Measurements from ENCODE around the gene SMC3. TPM values are rescaled to one million over a fixed set of nuclear protein-coding genes. Genes with fewer than 3 reads are reported as not detected.

Gene SMC3
- total and polyA plus RNA-seq, 2 experiments from 2014 or later, result 72.3 to 320 TPM

DNA sequence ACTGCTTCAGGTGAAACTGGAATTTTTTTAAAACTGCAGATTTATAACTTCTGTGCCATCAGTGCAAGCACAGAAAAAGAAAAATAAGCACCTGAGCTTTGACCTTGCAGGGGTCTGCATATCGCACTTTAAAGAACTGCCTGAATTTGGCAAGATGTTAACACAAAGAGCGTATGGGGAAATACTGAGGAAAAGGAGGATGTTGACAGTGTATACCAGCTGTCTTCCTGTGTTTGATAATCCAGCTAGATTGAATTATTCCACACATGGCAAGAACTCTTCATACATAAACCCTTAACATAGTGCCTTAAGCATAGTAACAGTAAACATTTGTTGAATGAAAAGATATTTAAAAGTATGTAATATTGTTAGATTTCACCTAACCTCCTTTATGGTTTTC is 30.0 kb downstream of the SMC3 start:
- H3K4me2 ChIP-seq, result no peak overlapping the region
- H3K36me3 ChIP-seq (ENCODE audit: insufficient read depth), result peaks cover 46% of the 10 kb centered on the region
- H3K27ac Mint-ChIP-seq, result no peak overlapping the region
- no peaks in the 10 kb centered on the region for H4K20me1 ChIP-seq (replicated peaks; ENCODE audit: insufficient read depth)
- H3K4me1 Mint-ChIP-seq, result no peaks in the 10 kb centered on the region
- H3K9me2 ChIP-seq (ENCODE audit: insufficient read depth), result no peaks in the 10 kb centered on the region
- no peak overlapping the region for H3K4me3 ChIP-seq
- 0 out of 2 replicates have a peak, but pooled peaks cover 3% of the 10 kb centered on the region for H3F3A ChIP-seq (replicated peaks; ENCODE audit: low read depth)
- TF ChIP-seq EZH2 (IDR thresholded peaks at IDR 0.05; ENCODE audit: low read depth, unreplicated experiment), result no peak
- no peak for TF ChIP-seq ZNF331 (CRISPR knock-in tag; IDR thresholded peaks at IDR 0.05; ENCODE audit: low read depth)
- TF ChIP-seq, protein P1, sequence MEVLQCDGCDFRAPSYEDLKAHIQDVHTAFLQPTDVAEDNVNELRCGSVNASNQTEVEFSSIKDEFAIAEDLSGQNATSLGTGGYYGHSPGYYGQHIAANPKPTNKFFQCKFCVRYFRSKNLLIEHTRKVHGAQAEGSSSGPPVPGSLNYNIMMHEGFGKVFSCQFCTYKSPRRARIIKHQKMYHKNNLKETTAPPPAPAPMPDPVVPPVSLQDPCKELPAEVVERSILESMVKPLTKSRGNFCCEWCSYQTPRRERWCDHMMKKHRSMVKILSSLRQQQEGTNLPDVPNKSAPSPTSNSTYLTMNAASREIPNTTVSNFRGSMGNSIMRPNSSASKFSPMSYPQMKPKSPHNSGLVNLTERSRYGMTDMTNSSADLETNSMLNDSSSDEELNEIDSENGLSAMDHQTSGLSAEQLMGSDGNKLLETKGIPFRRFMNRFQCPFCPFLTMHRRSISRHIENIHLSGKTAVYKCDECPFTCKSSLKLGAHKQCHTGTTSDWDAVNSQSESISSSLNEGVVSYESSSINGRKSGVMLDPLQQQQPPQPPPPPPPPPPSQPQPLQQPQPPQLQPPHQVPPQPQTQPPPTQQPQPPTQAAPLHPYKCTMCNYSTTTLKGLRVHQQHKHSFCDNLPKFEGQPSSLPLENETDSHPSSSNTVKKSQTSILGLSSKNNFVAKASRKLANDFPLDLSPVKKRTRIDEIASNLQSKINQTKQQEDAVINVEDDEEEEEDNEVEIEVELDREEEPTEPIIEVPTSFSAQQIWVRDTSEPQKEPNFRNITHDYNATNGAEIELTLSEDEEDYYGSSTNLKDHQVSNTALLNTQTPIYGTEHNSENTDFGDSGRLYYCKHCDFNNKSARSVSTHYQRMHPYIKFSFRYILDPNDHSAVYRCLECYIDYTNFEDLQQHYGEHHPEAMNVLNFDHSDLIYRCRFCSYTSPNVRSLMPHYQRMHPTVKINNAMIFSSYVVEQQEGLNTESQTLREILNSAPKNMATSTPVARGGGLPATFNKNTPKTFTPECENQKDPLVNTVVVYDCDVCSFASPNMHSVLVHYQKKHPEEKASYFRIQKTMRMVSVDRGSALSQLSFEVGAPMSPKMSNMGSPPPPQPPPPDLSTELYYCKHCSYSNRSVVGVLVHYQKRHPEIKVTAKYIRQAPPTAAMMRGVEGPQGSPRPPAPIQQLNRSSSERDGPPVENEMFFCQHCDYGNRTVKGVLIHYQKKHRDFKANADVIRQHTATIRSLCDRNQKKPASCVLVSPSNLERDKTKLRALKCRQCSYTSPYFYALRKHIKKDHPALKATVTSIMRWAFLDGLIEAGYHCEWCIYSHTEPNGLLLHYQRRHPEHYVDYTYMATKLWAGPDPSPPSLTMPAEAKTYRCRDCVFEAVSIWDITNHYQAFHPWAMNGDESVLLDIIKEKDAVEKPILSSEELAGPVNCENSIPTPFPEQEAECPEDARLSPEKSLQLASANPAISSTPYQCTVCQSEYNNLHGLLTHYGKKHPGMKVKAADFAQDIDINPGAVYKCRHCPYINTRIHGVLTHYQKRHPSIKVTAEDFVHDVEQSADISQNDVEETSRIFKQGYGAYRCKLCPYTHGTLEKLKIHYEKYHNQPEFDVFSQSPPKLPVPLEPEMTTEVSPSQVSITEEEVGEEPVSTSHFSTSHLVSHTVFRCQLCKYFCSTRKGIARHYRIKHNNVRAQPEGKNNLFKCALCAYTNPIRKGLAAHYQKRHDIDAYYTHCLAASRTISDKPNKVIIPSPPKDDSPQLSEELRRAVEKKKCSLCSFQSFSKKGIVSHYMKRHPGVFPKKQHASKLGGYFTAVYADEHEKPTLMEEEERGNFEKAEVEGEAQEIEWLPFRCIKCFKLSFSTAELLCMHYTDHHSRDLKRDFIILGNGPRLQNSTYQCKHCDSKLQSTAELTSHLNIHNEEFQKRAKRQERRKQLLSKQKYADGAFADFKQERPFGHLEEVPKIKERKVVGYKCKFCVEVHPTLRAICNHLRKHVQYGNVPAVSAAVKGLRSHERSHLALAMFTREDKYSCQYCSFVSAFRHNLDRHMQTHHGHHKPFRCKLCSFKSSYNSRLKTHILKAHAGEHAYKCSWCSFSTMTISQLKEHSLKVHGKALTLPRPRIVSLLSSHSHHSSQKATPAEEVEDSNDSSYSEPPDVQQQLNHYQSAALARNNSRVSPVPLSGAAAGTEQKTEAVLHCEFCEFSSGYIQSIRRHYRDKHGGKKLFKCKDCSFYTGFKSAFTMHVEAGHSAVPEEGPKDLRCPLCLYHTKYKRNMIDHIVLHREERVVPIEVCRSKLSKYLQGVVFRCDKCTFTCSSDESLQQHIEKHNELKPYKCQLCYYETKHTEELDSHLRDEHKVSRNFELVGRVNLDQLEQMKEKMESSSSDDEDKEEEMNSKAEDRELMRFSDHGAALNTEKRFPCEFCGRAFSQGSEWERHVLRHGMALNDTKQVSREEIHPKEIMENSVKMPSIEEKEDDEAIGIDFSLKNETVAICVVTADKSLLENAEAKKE (CRISPR knock-in tag; IDR thresholded peaks at IDR 0.05), result no peak
- TF ChIP-seq ZNF114 (CRISPR knock-in tag; IDR thresholded peaks at IDR 0.05), result no peak
- TF ChIP-seq NANOG (IDR thresholded peaks at IDR 0.05; ENCODE audit: borderline replicate concordance), result no peak
- TF ChIP-seq, protein P2, sequence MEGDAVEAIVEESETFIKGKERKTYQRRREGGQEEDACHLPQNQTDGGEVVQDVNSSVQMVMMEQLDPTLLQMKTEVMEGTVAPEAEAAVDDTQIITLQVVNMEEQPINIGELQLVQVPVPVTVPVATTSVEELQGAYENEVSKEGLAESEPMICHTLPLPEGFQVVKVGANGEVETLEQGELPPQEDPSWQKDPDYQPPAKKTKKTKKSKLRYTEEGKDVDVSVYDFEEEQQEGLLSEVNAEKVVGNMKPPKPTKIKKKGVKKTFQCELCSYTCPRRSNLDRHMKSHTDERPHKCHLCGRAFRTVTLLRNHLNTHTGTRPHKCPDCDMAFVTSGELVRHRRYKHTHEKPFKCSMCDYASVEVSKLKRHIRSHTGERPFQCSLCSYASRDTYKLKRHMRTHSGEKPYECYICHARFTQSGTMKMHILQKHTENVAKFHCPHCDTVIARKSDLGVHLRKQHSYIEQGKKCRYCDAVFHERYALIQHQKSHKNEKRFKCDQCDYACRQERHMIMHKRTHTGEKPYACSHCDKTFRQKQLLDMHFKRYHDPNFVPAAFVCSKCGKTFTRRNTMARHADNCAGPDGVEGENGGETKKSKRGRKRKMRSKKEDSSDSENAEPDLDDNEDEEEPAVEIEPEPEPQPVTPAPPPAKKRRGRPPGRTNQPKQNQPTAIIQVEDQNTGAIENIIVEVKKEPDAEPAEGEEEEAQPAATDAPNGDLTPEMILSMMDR (conservative IDR thresholded peaks at IDR 0.05; ENCODE audit: low read depth in 2 of 2), result no peak
- TF ChIP-seq EZH2phosphoT487 (IDR thresholded peaks at IDR 0.05; ENCODE audit: unreplicated experiment), result no peak
- no peaks in the 10 kb centered on the region for H3K79me2 ChIP-seq (replicated peaks; ENCODE audit: insufficient read depth)
- no peak overlapping the region for H3K4me3 Mint-ChIP-seq
- DNase-seq (ENCODE audit: low spot score), result no peak
- H3K9me3 Mint-ChIP-seq, result no peaks in the 10 kb centered on the region
- no peak for ATAC-seq
- H3K36me3 Mint-ChIP-seq (ENCODE audit: low read depth), result peaks cover 75% of the 10 kb centered on the region
- H3K27me3 Mint-ChIP-seq (ENCODE audit: insufficient read depth, low read depth, poor library complexity), result no peaks in the 10 kb centered on the region
- H3K27ac ChIP-seq (ENCODE audit: low read depth), result no peak overlapping the region
- H2AFZ ChIP-seq, result no peak overlapping the region
- no peaks in the 10 kb centered on the region for H3K27me3 ChIP-seq (ENCODE audit: insufficient read depth)
- H3K4me1 ChIP-seq (ENCODE audit: insufficient read depth), result no peaks in the 10 kb centered on the region

Measured in GM23338 (cell line).